ENCODE results near the gene HDGFL2.
"Not testable (repeated sequence)": the region's sequence is repeated elsewhere in the genome, so short reads cannot be mapped to it uniquely, and the experiment has no call there.

HDGFL2 gene

DNA sequence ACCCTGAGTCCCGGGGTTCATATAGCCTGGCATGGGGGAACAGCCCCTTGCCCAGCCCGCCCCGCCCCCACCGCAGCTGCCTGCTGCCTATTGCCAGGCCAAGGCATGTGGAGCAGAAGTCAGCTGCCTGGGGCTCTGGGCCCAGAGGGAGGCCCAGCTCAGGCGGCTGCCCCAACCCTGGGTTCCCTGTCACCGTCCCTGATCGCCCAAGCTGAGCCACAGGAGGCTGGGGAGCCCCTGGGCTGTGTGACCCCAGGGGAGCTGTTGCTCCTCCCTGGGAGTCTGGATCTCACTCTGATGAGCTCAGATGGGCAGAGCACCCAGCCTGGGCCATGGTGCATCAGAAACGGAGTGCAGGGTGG is 44.8 kb downstream of the HDGFL2 start:
- no peak for DNase-seq

DNA sequence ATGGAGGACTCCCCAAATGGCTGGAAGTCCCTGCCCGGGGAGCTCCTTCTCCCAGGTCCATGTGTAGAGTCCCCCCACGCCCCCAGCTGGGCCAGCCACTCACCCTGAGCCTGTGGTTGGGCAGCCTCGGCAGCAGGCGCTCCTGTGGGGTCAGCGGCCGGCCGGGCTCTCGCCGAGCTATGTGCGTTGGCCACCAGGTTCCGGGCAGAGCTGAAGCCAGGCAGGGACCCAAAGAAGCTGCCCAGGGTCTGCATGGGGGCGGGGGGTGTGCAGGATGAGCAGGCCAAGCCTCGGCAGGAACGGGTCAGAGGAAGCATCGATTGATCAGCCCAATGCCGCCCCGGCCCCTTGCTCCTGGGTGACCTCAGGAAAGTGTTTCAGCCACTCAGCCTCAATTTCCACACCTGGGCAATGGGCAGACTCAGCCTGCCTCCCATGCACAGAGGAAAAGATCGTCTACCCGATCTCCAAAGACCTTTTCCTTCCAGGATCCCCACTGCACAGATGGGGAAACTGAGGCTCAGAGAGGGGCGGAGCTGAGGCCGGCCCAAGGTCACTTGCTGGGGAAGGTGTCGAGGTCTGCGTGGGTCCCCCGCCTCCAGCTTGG is 45.5 kb downstream of the HDGFL2 start:
- no peak for DNase-seq

DNA sequence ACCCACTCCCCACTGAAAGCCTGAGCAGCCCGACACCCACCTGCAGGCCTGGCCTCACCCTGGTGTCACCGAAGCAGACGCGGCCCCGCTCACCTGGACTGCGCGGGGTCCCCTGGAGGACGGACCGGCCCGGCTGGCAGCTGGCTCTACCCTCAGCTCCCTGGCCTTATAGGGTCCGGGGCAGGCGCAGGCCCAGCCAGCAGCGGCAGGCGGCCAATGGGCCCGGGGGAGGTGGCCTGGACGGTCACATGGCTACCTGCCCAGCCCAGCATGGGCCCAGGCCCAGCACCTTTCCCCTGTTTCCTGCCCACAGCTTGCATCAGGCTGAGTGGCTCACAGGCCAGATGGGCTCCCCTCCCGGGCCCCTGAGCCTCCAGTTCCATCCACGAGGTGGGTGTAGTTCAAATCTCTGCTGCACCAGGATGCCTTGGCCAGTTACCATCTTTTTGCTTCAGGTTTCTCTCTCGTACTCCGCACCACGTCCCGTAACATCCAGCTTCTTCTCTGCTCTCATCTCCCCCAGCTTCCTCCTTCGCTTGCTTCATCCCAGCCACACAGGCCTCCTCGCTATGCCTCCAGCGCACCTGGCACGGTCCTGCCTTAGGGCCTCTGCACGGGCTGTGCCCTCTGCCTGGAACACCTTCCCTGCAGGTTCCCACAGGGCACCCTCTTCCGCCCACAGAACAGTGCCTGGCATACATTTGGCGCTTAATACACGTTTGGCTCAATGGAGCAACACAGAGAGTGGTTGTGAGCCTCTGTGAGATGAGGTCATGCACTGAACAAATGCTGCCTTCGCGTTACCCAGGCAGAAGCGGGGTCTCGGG is 46.5 kb downstream of the HDGFL2 start, which contains the start of gene PLIN4:
TSS of gene PLIN4 (minus strand) at position 142 of the 827 bp plus-strand sequence. CDS start 214 bp downstream, outside the sequence.
- no peak for DNase-seq

DNA sequence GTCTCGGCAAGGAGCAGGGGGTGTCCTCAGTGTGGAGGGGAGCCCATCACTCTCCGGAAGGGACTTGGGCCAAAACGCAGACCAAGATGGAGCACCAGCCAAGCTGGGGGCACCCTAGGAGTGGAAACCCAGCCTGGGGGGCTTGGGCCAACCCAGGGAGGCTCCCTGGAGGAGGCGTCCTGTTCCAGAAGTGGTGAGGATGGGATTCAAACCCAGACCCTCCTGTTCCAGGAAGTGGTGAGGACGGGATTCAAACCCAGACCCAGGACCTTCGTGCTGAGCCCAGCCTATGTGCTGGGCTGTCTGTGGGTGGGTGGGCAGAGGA is 47.0 kb downstream of the HDGFL2 start:
- no peak for DNase-seq

DNA sequence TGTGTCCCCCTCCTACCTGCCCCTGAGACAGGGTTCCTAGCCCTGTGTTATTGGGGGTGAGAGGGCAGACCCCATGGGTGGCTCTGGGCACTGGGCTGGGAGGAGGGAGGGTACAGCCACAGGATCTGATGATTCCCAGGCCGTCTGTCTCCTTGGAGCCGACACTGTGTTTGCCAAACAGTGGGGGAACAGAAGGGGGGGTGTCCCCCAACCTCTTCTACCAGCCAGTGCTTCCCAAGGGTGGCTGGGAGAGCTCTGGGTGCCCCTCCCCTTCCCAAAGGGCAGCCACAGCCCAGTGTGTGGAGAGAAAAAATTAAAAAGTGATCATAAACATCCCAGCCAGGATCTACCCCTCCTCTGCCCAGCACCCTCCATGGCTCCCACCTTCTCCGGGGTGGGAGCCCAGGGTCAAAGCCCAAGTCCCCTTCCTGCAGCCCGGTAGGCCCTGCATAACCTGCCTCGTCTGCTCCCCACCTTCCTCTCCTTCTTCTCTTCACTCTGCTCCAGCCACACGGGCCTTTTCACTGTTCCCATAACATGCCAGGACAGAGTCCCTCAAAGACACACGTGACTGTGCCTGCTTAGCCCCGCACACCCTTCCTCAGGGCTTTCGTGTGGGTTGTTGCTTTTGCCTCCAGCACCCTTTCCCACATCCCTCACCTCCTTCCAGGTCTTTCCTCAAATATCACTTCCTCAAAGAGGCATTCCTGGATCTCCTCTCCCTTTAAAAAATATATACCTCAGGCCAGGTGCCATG is 47.6 kb downstream of the HDGFL2 start:
- DNase-seq: no peak

DNA sequence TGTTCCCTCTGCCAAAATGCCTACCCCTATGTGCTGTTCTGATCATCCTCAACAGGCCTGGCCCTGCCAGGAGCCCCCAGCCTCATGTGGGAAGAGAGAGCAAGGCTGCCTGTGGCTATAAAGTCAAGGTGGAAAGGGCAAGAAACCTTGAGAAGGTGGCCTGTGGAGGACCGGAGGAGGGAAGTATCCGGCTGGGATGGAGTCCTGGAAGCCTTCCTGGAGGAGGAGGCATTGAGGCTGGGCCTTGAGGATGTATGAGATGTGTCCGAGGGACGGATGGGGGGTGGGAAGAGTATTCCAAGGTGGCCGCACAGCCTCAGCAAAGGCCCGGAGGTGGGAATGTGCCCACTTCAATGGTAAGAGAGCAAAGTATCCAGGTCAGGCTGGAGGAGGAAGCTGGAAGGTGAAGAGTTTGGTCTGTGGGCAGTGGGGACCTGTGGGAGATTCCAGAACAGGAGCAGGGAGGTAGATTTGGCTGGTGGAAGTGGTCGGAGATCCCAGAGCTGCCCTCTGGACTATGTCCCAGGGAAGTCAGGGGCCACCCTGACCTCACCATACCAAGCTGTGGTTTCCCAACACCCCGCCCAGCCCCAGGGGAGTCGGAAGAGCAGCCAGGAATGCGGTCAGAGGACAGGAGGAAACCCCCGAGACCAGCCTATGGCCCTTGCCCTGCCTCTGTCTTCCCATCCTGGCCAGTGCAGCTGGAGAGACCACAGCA is 49.2 kb downstream of the HDGFL2 start:
- DNase-seq: no peak

DNA sequence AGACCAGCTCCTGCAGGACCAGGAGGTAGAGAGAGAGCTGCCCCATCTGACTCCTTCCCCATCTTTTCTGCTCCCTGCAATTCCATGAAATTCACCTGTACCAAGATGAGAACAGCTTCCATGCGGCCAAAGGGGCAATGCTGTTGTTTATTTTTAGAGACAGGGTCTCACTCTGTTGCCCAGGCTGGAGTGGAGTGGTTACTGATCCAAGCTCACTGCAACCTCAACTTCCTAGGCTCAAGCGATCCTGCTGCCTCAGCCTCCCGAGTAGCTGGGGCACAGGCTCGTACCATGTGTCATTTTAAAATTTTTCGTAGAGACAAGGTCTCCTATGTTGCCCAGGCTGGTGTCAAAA is 49.8 kb downstream of the HDGFL2 start:
- DNase-seq: no peak

DNA sequence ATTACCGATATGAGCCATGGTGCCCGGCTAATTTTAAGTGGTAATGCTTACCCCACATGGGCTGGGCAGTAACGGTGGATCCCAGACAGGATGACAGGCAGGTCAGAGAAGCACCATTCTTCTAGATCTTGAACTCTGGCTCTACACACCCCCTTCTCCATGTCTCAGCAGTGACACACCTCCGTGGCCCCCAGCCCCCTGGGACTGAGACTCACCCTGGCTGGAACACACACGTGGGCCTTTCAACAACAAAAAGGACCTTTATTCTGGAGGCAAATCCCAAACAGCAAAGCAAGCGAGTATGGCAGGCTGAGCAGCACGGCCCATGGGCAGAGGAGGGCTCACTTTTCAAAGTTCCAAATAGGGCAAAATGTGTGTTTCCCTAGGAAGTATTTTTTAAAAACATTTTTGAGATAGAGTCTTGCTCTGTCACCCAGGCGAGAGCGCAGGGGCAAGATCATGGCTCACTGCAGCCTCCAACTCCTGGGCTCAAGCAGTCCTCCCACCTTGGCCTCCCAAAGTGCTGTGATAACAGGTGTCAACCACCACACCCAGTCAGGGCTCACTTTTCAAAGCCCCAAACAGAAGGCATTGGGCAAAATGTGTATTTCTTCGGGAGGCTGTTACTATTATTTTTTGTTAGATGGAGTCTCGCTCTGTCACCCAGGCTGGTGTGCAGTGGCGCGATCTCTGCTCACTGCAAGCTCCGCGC is 50.4 kb downstream of the HDGFL2 start:
- DNase-seq: no peak

DNA sequence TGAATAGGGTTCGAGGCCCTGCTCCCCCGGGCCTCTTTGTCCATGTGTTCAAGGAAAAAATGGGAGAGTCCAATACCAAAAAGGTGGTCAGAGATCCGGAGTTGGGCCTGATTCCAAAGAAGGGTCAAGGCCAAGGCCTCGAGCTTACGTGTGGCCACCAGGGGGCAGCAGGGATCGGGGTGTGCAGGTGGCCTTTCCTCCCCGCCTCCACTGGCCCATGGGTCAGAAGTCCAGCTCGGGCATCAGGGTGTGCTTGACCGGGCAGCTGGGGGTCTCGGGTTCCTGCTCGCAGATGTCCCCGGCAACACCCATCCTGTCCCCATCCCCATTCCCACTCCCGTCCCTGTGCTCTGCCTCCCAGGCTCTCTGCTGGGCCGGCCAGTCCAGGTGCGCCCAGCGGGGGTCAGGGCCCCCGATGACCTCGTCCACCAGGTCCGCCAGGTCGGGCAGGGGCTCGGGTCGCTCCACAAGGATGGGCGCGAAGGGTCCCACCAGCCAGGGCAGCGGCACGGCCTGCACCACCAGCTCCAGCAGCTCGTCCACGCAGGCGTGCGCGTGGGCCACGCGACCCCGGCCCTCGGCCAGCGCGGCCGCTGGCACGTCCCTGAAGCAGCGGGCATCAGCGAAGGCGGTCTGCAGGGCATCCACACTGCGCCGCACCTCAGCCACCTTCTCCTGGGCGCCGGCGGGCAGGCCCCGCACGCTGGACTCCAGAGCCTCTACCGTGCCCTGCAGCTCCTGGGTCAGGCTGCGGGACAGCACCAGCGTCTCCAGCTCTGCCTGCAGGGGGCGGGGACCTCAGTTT is 51.4 kb downstream of the HDGFL2 start:
- DNase-seq: peak; percentile 11

DNA sequence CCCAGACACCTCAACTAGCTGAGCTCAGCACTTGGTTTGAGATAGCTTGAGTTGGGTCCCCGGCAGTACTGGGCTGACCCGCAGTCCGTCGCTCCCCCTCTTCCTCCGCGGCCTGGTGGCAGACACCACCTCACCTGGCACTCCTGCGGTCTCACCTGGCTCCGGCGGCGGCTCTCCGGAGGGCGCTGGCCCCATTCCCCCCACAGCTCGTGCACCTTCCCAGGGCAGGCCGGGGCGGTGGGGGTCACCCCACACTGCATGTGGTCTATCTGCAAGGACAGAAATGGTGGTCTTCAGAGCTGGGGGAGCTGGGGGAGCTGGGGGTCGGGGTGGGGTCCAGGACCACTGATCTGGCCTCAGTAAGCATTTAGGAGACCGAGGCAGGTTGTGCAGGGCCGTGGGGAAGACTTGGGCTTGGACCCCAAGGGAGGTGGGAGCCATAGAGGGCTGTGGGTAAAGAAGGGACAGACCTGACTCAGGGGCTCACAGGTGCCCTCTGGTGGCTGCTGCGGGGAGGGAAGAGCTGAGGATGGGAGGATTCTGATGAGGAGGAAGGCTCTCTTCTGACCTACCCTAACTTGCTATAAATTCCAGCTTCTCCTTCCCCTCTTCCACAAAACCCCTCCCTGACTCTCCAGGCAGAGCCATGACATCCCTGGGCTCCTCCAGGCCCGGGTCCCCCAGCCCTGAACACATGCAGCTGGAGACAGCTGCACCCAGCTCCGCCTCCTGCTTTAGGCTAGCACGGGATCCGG is 52.9 kb downstream of the HDGFL2 start:
- DNase-seq: no peak

DNA sequence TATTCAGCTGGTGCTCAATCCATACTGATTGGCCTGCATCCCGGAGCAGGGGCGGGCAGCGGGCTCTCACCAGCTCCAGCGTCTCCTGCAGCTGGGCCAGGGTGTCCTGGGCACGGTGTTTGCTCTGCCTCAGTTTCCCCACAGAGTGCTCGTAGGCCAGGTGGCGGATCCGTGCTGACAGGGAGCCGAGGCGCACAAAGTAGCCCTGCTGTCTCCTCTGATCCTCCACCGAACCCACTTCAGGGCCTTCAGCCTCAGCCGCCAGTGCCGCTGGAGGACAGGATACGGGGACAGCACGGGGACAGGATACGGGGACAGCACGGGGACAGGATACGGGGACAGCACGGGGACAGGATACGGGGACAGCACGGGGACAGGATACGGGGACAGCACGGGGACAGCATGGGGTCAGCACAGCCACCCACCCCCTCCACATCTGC is 53.5 kb downstream of the HDGFL2 start:
- DNase-seq: no peak

DNA sequence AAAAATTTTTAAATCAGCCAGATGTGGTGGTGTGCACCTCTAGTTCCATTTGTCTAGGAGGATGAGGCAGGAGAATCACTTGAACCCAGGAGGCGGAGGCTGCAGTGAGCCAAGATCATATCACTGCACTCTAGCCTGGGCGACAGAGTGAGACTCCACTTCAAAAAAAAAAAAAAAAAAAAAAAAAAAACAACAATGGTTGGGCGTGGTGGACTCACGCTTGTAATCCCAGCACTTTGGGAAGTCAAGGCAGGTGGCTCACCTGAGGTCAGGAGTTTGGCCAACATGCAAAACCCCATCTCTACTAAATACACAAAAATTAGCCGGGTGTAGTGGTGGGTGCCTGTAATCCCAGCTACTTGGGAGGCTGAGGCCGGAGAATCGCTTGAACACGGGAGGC is 55.3 kb downstream of the HDGFL2 start:
- DNase-seq: not testable (repeated sequence)

DNA sequence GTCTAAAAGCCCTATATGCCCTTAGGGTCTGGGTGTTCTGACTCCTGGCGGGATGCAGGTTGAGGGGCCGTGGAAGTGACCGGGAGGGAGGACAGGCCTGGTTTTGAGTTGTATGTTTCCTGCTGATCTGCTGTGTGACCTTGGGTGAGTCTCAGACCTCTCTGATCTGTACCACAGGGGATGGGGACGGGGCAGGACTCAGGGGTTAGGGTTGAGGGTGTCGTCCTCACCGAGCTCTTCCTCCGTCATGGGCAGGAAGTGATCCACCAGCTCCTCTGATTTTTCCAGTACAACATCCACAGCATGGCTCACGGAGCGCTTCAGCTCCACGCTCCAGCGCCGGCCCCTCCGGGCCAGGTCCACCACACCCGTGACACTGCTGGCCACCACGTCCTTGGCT is 56.7 kb downstream of the HDGFL2 start:
- no peak for DNase-seq

DNA sequence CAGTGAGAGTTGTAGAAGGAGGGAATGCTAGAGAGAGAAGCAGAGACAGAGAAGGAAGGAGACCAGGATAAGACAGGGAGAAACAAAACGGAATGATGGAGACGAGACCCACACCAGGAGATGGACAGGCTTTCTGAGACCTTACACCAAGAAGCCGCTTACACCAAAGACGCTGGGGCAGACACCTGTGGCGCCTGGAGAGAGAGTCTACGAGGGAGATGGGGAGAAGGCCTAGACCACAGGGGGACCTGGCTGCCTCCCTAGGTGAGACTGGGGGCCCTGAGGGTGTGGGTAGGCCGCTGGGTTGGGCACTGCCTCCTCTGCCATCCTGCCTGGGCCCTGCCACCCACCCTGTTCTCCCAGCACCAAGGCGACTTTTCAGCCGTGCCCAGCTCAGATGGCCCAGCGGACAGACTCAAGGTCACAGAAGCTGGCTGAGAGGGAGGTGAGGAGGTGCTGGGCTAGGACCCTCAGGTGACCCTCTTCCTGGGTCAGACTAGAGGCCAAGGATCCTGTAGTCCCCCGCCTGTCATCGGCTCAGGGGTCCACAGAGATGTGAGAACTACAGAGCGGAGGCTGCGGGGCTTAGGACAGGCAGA is 57.9 kb downstream of the HDGFL2 start:
- DNase-seq: no peak

DNA sequence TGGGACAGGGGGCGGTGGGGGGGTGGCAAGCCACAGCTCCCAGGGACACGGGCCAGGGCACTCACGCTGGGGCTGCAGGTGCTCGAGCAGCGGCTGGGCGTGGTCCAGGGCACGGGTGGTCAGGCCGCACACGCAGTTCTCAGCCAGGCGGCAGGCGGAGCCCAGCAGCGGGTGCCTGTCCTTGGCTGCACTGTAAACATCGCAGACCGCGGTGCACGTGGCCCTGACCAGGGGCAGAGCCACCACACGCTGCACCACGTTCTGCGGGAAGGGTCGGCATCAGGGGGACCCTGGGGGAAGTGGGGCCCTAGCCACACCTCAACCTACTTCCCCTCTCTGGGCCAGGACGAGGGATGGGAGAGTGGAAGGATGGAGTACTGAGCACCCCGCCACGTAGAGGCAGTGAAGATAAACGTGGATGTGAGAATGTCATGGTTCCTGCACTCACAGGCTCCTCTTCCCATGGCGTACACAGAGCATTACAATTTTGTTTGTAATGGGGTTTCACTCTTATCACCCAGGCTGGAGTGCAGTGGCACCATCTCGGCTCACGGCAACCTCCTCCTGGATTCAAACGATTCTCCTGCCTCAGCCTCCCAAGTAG is 59.6 kb downstream of the HDGFL2 start:
- no peak for DNase-seq

DNA sequence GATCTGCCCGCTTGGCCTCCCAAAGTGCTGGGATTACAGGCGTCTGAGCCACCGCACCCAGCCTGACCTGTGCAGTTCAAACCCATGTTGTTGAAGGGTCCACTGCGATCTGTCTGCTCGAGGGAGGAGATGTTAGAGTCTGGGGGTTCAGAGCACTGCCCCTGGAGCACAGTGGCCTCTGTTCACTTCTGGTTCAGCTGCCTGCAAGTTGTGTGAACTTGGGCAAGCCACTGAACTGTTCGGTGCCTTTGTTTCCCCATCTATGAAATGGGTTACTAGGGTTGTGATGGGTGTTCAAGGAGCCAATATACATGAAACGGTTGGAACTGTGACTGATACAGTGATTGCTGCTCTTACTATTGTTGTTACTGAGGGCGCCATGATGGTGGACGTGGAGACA is 61.2 kb downstream of the HDGFL2 start:
- no peak for DNase-seq

DNA sequence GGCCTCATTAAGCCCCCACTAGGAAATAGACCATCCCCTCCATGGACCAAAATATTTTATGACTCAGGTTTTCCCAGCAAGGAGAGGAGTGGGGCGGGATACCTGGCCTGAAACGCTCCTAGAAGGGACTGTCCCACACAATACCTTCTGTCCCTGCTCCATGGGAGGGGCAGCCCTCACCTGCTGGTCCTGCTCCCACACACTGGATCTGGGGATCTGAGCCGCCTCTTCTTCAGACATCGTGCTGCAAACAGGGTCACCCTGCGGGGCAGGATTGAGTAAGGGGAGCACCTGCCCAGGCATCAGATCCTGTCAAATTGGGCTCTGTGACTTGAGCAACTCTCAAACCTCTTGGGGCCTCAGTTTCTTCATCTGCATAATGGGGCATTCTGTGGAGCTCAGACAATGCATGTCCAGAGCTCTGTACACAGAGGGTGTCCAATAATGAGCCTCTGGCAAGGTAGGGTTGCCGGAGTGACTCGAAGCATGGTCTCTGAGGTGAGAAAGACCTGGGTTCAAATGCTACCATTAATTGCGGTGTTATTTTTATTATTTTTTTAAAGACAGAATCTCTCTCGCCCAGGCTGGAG is 61.8 kb downstream of the HDGFL2 start:
- DNase-seq: no peak

DNA sequence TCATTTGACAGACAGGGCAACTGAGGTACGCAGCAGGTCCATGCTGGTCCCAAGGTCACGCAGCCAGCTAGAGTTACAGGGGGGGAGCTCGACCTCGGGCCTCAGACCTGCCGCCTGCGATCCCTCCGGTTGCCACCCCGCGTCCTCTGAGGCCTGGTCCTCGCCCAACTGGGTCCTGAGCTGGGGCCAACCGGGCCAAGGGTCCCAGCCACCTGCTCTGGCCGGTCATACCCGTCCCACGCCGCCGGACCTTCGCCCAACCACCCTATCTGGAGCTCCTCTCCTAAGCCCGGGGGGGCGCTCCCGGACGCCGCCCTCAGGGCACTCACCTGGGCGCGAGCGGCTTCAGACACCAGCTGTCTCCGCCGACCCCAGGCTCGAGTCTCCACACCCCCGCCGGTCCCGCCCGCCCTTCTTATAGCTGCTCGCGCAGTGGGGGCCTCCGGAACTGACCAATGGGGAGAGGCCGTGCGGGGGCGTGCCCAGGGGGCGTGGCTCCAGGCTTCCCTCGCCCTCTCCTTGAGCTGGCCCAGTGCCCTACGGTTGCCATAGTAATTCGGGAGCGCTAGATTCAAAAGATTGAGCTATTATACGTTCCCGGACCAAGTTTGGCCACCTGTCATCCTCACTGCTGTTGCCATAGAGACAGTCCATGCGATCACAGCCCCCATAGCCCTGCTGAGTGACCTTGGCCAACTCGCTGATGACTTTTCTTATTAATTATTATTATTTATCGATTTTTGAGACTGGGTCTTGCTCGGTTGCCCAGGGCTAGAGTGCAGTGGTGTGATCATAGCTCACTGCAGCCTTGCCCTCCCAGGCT is 63.0 kb downstream of the HDGFL2 start, which contains the start of gene PLIN5:
TSS of gene PLIN5 (minus strand) at position 389 of the 823 bp plus-strand sequence. CDS start 1,150 bp downstream, outside the sequence.
- peak; percentile 44 for DNase-seq

DNA sequence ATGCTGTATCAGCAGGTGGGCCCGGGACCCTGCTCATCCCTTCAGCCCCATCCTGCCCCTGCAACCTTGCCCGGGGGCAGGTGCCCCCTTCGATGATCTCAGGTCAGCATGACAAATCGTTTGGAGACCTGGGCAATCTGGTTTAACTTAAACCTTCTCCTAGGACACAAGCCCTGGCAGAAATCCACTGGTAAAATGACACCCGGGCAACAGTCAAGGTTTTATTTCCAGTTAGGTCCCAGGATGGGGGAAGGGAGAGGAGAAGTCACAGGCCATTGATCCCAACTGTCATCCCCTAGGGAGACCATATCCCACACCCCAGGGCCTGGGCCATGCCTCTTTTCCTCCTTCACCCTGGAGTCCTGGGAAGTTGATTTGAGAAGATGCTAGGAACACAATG is 64.7 kb downstream of the HDGFL2 start:
- DNase-seq: no peak
